D721Med (cell line): ENCODE data around the gene LENG1.

ENCODE experiments used
- DNase-seq: peaks from one replicate; pipeline ENCODE4 v3.0.0; 2011; ENCODE audit warnings: low spot score; ENCODE audit not compliant: insufficient read length
- FAIRE-seq: peaks from 2 replicates; lab custom pipeline; 2011; peaks lifted over from hg19 to GRCh38; lab: Jason Lieb, UNC
- CTCF ChIP-seq: IDR thresholded peaks from 2 replicates; pipeline ENCODE4 v1.5.1; 2012; ENCODE audit warnings: mild to moderate bottlenecking, control low read depth; ENCODE audit not compliant: insufficient read depth; ENCODE audit errors: missing control alignments

Gene LENG1

GRCh38 chr19:54153731-54154326 lies 5.7 kb downstream of the LENG1 start:
- FAIRE-seq (no peak), DNase-seq (no peak)
- no peak for TF ChIP-seq CTCF

- TF ChIP-seq CTCF: no peak
- DNase-seq (no peak), FAIRE-seq (no peak)
These were observed 6.5 kb downstream of the LENG1 start for GRCh38 chr19:54152878-54153524.

- TF ChIP-seq CTCF: no peak
- FAIRE-seq (no peak), DNase-seq (no peak)
These were observed 7.3 kb downstream of the LENG1 start for GRCh38 chr19:54152267-54152666.

GRCh38 chr19:54151362-54152035 lies 8.0 kb downstream of the LENG1 start:
- TF ChIP-seq CTCF: no peak

GRCh38 chr19:54149021-54149812 lies 10.3 kb downstream of the LENG1 start:
- no peak for DNase-seq
- no peak for FAIRE-seq
- no peak for TF ChIP-seq CTCF

More at GRCh38 chr19:54151362-54152035, 8.0 kb downstream of the LENG1 start:
- DNase-seq: no peak
- no peak for FAIRE-seq

GRCh38 chr19:54148158-54148557 lies 11.4 kb downstream of the LENG1 start:
- DNase-seq (no peak), FAIRE-seq (no peak)
- no peak for TF ChIP-seq CTCF
